Mucosa of descending colon (tissue), 3 donors: ENCODE results near the gene SLC12A7. TPM values are rescaled to one million over a fixed set of nuclear protein-coding genes. Genes with fewer than 3 reads are reported as not detected.
A peak's percentile ranks its signal among the peaks of the same experiment; 100 is the strongest.

Experiments used
- ATAC-seq: fragments of 200-7000 bp; cut with Tn5 transposase; one replicate; pipeline ENCODE4 v1.9.1; 2020; ENCODE audit warnings: mild to moderate bottlenecking, moderate library complexity
- DNase-seq, 3 donors: peaks; one replicate each; pipeline ENCODE4 v3.0.0-alpha.2; 2020
- H3K36me3 ChIP-seq: fragments of 200-600 bp; one replicate; pipeline ENCODE4 v1.8.0; 2021; ENCODE audit warnings: low read depth, mild to moderate bottlenecking
- H3K4me1 ChIP-seq: fragments of 200-600 bp; one replicate; pipeline ENCODE4 v1.8.0; 2021; ENCODE audit warnings: low read depth, mild to moderate bottlenecking
- H3K4me3 ChIP-seq: fragments of 200-600 bp; one replicate; pipeline ENCODE4 v1.8.0; 2021; ENCODE audit warnings: mild to moderate bottlenecking
- H3K9me3 ChIP-seq: fragments of 200-600 bp; one replicate; pipeline ENCODE4 v1.8.0; 2021; ENCODE audit warnings: mild to moderate bottlenecking
- intact Hi-C, 2 donors: fragments of 100-400 bp; cut with DNase I in 1 of 2; cut with micrococcal nuclease in 1 of 2; formaldehyde crosslinking; loops; one replicate each; pipeline versions ENCODE4 v1.11.0 to v1.11.1; 2022; cut with DNase I, micrococcal nuclease
- total RNA-seq, 3 donors: library from RNA; stranded (reverse); fragmentation: NEBNext Ultra II Directional in 2 of 3; extraction: Animal tissue kit (Norgen Biotek cat#: 25700) in 2 of 3; gene quantifications; one replicate each; pipeline versions ENCODE4 v1.2.1 to v1.2.4, GENCODE V29; 2021 to 2023
- TF ChIP-seq, protein P1 (sequence below): fragments of 200-600 bp; IDR thresholded peaks from one replicate; pipeline ENCODE4 v1.8.0; 2022; ENCODE audit warnings: antibody characterized with exemption, mild to moderate bottlenecking
- donor health status: DM: no; HTN: no; CAD: no; lungs with moderate emphysema.
- donor health status: DM: no; HTN: no; CAD: no.
- donor health status: DM: no; HTN: yes; CAD: no.

SLC12A7 gene
- total RNA-seq, 3 donors from 2014 or later = 80.5 to 97.4 (median 94.1) TPM

DNA sequence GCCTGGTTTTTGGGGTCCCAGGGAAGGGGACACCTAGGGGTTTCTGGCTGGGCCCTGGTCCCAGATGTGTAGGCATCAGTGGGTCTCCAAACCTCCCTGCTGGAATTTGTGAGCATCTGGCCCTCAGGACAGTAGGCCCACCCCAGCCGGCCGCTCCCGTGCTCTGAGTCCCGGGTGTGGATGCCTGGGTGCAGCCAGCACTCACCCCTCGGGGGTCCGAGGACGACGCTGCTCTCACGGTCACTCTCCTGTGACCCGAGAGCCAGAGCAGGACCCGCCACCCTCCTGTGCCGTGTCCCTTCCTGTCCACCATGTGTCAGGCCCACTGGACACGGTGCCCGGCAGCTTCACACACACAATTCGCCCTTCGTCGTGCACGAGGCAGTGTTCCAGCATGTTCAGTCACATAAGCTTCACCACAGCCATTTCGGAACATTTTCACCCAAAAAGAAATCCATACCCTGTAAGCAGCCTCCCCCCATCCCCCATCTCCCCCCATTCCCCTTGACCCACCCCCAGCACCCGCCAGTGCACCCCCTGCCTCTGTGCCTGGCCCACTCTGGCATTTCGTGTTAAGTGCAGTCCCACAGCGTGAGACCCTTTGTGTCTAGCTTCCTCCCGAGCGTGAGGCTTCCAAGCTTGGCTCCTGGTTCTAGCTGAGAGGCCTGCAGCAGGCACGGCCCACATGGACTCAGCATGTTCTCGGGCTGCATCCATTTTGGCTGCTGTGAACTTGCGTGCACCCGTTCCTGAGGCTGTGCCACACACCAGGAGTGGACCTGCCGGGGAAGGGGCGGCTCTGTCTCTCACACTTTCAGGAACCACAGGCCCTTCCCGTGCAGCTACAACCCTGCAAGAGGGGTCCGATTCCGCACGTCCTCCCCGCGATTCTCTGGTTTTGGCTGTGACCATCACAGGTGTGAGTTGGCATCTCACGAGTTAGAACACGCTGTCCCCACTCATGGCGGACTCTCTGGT is 62.7 kb downstream of the SLC12A7 start:
- no peak overlapping the region for H3K4me3 ChIP-seq
- no peaks in the 10 kb centered on the region for H3K36me3 ChIP-seq
- peak in 2 of 3 donors; percentile 23 to 49 for DNase-seq
- H3K9me3 ChIP-seq = no peaks in the 10 kb centered on the region
- no peaks in the 10 kb centered on the region for H3K4me1 ChIP-seq
- intact Hi-C loops = no loop called here
- TF ChIP-seq, protein P1, sequence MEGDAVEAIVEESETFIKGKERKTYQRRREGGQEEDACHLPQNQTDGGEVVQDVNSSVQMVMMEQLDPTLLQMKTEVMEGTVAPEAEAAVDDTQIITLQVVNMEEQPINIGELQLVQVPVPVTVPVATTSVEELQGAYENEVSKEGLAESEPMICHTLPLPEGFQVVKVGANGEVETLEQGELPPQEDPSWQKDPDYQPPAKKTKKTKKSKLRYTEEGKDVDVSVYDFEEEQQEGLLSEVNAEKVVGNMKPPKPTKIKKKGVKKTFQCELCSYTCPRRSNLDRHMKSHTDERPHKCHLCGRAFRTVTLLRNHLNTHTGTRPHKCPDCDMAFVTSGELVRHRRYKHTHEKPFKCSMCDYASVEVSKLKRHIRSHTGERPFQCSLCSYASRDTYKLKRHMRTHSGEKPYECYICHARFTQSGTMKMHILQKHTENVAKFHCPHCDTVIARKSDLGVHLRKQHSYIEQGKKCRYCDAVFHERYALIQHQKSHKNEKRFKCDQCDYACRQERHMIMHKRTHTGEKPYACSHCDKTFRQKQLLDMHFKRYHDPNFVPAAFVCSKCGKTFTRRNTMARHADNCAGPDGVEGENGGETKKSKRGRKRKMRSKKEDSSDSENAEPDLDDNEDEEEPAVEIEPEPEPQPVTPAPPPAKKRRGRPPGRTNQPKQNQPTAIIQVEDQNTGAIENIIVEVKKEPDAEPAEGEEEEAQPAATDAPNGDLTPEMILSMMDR = no peak
- peak; percentile 3 for ATAC-seq

DNA sequence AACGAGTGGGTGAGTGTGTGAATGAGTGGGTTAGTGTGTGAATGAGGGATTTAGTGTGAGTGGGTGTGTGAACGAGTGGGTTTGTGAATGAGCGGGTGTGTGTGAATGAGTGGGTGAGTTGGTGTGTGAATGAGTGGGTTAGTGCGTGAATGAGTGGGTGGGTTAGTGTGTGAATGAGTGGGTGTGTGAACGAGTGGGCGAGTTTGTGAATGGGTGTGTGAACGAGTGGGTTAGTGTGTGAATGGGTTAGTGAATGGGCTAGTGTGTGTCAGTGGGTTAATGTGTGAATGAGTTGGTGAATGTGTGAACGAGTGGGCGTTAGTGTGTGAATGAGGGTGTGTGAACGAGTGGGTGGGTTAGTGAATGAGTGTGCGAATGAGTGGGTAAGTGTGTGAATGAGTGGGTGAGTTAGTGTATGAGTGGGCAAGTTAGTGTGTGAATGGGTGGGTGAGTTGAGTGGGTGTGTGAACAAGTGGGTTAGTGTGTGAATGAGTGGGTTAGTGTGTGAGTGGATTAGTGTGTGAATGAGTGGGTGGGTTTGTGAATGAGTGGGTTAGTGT is 63.6 kb downstream of the SLC12A7 start:
- intact Hi-C loops = no loop called here
- Histone ChIP-seq H3K9me3 (no peaks in the 10 kb centered on the region), H3K4me3 (no peak overlapping the region), H3K4me1 (no peaks in the 10 kb centered on the region), H3K36me3 (no peaks in the 10 kb centered on the region)
- TF ChIP-seq, protein P1 = no peak
- DNase-seq = no peak
- no peak for ATAC-seq

DNA sequence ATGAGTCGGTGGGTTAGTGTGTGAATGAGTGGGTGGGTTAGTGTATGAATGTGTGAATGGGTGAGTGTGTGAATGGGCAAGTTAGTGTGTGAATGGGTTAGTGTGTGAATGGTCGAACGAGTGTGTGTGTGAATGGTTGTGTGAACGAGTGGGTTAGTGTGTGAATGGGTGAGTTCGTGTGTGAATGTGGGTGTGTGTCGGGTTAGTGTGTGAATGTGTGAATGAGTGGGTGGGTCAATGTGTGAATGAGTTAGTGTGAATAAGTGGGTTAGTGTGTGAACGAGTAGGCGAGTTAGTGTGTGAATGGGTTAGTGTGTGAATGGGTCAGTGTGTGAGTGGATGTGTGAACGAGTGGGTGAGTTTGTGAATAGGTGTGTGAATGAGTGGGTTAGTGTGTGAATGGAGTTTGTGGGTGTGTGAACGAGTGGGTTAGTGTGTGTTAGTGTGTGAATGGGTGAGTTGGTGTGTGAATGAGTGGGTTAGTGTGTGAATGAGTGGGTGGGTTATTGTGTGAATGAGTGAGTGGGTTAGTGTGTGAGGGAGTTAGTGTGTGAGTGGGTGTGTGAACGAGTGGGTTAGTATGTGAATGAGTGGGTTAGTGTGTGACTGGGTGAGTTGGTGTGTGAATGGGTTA is 64.4 kb downstream of the SLC12A7 start:
- Histone ChIP-seq H3K36me3 (no peaks in the 10 kb centered on the region), H3K4me3 (no peak overlapping the region), H3K9me3 (no peaks in the 10 kb centered on the region), H3K4me1 (no peaks in the 10 kb centered on the region)
- intact Hi-C loops = no loop called here
- DNase-seq (no peak), ATAC-seq (no peak)
- TF ChIP-seq, protein P1 = no peak

DNA sequence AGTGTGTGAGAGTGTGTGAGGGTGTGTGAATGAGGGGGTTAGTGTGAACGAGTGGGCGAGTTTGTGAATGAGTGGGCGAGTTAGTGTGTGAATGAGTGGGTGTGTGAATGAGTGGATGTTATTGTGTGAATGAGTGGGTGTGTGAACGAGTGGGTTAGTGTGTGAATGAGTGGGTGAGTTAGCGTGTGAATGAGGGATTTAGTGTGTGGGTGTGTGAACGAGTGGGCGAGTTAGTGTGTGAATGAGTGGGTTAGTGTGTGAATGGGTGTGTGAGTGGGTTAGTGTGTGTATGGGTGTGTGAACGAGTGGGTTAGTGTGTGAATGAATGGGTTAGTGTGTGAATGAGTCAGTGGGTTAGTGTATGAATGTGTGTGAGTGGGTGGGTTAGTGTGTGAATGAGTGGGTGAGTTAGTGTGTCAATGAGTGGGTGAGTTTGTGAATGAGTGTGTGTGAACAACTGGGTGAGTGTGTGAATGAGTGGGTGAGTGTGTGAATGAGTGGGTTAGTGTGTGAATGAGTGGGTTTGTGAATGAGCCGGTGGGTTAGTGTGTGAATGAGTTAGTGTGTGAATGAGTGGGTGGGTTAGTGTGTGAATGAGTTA is 65.8 kb downstream of the SLC12A7 start:
- DNase-seq (no peak), ATAC-seq (no peak)
- Histone ChIP-seq H3K4me3 (no peak overlapping the region), H3K9me3 (no peaks in the 10 kb centered on the region), H3K36me3 (no peaks in the 10 kb centered on the region), H3K4me1 (no peaks in the 10 kb centered on the region)
- TF ChIP-seq, protein P1 = no peak
- intact Hi-C loops = no loop called here

DNA sequence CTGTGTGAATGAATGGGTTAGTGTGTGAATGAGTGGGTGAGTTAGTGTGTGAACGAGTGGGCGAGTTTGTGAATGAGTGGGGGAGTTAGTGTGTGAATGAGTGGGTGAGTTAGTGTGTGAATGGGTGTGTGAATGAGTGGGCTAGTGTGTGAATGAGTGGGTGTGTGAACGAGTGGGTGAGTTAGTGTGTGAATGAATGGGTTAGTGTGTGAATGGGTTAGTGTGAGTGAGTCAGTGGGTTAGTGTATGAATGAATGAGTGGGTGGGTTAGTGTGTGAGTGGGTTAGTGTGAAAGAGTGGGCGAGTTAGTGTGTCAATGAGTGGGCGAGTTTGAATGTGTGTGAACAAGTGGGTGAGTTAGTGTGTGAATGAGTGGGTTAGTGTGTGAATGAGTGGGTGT is 67.7 kb downstream of the SLC12A7 start:
- H3K4me3 ChIP-seq = no peak overlapping the region
- TF ChIP-seq, protein P1 = no peak
- H3K36me3 ChIP-seq = no peaks in the 10 kb centered on the region
- H3K4me1 ChIP-seq = no peaks in the 10 kb centered on the region
- H3K9me3 ChIP-seq = no peaks in the 10 kb centered on the region
- no peak for DNase-seq
- intact Hi-C loops = no loop called here
- ATAC-seq = no peak
